Stimulated activated CD4-positive, alpha-beta T cell treated with anti-CD3 and anti-CD28 coated beads, Interleukin-1b, Interleukin-23, amount 100 ng/mL, for 4 hours (primary cell): ENCODE measurements around the gene GART.

ENCODE experiments used
- DNase-seq, 2 donors: peaks; one replicate each; pipeline ENCODE4 v3.0.0-alpha.2; 2020; ENCODE audit warnings: low read depth in 2 of 2

Gene GART

DNA sequence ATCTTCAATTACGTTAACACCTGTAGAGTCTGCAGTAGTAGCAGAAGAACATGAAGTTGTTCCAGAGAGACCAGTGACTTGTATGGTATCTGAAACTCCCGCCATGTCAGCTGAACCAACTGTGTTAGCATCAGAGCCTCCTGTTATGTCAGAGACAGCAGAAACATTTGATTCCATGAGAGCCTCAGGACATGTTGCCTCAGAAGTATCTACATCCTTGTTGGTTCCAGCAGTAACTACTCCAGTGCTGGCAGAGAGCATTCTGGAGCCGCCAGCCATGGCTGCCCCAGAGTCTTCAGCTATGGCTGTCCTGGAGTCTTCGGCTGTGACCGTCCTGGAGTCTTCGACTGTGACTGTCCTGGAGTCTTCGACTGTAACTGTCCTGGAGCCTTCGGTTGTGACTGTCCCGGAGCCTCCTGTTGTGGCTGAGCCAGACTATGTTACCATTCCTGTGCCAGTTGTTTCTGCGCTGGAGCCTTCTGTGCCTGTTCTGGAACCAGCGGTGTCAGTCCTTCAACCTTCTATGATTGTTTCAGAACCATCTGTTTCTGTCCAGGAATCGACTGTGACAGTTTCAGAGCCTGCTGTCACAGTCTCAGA lies 11.2 kb upstream of the GART start:
- no peak for DNase-seq

DNA sequence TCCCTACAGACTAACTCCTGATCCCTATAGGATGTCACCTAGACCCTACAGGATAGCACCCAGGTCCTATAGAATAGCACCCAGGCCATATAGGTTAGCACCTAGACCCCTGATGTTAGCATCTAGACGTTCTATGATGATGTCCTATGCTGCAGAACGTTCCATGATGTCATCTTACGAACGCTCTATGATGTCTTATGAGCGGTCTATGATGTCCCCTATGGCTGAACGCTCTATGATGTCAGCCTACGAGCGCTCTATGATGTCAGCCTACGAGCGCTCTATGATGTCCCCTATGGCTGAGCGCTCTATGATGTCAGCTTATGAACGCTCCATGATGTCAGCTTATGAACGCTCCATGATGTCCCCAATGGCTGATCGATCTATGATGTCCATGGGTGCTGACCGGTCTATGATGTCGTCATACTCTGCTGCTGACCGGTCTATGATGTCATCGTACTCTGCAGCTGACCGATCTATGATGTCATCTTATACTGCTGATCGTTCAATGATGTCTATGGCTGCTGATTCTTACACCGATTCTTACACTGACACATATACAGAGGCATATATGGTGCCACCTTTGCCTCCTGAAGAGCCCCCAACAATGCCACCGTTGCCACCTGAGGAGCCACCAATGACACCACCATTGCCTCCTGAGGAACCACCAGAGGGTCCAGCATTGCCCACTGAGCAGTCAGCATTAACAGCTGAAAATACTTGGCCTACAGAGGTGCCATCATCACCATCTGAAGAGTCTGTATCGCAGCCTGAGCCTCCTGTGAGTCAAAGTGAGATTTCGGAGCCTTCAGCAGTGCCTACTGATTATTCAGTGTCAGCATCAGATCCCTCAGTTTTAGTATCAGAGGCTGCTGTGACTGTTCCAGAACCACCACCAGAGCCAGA lies 10.4 kb upstream of the GART start:
- DNase-seq = no peak

DNA sequence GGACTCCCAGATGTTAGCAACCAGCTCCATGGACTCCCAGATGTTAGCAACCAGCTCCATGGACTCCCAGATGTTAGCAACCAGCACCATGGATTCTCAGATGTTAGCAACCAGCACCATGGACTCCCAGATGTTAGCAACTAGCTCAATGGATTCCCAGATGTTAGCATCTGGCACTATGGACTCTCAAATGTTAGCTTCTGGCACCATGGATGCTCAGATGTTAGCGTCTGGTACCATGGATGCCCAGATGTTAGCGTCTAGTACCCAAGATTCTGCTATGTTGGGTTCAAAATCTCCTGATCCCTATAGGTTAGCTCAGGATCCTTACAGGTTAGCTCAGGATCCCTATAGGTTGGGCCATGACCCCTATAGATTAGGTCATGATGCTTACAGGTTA lies 9.7 kb upstream of the GART start:
- DNase-seq = no peak

DNA sequence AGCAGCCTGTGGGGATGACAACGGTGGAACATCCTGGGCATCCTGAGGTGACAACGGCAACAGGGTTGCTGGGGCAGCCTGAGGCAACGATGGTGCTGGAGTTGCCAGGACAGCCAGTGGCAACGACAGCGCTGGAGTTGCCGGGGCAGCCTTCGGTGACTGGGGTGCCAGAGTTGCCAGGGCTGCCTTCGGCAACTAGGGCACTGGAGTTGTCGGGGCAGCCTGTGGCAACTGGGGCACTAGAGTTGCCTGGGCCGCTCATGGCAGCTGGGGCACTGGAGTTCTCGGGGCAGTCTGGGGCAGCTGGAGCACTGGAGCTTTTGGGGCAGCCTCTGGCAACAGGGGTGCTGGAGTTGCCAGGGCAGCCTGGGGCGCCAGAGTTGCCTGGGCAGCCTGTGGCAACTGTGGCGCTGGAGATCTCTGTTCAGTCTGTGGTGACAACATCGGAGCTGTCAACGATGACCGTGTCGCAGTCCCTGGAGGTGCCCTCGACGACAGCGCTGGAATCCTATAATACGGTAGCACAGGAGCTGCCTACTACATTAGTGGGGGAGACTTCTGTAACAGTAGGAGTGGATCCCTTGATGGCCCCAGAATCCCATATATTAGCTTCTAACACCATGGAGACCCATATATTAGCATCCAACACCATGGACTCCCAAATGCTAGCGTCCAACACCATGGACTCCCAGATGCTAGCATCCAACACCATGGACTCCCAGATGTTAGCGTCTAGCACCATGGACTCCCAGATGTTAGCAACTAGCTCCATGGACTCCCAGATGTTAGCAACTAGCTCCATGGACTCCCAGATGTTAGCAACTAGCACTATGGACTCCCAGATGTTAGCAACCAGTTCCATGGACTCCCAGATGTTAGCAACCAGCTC lies 9.1 kb upstream of the GART start:
- DNase-seq = no peak

DNA sequence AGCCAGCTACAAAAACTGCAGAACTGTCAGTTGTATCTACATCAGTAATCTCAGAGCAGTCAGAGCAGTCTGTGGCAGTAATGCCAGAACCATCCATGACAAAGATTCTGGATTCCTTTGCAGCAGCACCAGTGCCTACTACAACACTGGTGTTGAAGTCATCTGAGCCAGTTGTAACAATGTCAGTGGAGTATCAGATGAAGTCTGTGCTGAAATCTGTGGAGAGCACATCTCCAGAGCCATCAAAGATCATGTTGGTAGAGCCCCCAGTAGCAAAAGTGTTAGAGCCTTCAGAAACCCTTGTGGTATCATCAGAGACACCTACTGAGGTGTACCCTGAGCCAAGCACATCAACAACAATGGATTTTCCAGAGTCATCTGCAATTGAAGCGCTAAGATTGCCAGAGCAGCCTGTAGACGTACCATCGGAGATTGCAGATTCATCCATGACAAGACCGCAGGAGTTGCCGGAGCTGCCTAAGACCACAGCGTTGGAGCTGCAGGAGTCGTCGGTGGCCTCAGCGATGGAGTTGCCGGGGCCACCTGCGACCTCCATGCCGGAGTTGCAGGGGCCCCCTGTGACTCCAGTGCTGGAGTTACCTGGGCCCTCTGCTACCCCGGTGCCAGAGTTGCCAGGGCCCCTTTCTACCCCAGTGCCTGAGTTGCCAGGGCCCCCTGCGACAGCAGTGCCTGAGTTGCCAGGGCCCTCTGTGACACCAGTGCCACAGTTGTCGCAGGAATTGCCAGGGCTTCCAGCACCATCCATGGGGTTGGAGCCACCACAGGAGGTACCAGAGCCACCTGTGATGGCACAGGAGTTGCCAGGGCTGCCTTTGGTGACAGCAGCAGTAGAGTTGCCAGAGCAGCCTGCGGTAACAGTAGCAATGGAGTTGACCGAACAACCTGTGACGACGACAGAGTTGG lies 8.2 kb upstream of the GART start:
- DNase-seq = no peak

DNA sequence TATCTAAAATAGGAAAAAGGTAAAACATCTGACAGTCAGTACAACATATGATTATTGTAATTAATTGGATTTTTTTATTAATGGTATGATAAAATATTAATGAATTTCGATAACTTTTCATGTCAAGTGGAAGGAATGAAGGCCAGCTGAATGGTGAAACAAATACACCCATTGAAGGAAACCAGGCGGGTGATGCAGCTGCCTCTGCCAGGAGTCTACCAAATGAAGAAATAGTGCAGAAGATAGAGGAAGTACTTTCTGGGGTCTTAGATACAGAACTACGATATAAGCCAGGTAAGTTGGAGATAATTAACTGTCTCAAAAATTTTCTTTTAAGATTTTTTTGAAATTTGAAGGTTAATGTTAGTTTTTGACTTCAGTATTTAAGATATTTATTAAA lies 4.2 kb upstream of the GART start:
- no peak for DNase-seq

DNA sequence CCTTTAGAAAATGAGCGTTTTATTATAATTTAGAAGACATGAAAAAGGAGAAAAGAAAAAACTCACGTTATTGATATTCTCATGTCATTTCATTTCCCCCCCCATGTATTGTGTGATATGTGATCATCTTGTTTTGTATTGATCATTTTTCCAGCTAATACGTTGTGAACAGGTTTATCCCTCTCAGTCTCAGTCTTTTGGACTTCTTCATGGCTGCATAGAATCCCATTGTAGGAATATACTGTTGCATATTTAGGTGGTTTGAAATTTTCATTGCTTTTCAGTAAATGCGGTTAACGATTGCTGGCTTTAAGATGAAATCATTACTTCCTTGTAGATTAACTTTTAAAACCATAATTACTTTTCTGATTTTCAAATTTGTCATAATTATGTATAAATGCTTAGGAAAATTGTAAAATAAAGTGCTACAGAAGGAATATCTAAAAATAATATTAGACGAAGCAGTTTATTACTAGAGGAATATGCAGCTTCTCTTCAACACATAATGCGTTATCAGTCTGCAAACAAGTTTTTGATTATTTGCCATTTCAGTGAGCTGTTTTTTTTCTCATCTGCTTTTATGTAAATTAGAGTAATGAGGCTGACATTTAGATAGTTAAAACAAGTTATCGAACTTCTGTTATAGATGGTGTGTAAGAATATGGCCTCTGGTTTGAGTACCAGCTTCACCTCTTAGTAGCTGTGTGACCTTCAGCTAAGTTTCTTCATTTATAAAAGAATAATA lies 2.7 kb upstream of the GART start:
- DNase-seq = no peak

DNA sequence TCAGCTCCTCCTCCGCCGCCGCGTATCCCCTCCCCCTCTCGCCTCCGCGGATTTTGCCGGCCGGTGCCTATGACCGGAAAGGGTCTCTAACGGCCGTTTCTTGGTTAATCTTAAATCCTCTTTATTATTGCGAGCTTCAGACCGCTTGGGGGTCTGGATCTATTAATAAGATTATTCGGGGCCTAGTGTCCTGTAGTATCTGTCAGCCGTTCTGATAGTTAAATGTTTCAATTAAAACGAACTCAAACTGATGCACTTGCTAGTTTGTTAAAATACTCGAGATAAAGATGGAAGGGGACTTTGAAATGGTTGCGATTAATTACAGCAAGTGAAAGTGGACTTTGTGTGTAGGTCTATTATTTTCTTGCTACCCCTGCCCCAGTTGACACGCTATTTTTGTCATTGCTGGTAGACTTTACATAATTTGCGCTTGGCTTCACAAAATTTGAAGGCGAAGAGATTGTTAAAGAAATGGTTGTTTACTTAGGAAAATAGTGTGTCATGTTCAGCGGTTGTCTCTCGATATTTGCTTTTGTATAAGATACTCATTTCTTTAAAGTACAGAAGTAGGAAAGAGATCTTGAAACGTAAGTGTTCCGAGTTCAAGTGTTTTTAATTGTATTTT lies 1.7 kb upstream of the GART start:
- DNase-seq = peak; percentile 34 to 63

DNA sequence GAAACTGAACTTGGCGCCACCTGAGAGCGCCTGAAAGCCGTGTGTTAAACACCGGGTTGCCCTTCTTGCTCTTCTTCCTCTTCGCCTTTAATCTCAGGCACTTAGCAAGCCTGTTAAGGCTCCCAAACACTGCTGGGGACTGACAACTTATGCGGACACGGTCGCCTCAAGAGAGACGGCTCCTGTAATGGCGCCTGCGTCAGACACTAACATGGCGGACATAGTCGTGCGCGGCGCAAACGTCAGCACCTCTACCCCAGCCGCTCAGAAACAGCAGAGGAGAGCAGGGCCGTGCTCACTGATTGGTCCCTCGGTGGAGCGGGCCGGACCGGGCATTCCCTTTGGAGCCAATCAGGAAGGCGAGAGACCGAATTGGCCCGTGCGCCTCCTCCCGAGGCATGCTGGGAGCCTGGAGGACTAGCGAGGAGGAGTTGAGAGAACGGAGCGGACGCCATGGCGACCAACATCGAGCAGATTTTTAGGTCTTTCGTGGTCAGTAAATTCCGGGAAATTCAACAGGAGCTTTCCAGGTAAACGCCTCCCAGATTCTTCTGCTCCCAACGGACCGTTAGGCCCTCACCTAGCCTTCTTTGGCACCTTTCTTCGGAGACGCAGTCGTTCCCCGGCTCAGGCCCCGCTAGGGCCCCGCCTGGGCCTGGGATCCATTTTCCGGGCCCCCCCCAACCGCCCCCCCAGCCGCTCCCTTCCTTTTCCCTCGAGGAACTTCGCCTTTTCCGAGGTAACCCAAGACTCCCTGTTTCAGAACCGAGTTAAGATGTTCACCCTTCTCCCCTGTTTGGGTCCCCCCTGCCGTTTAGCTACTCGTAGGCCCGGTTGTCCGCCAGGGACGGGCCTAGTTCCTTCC lies 955 bp upstream of the GART start, which contains the start of gene SON:
SON (plus strand) TSS at position 399 of the 865 bp plus-strand sequence; CDS start at position 454, 55 bp downstream.
- DNase-seq = peak; percentile 91 to 94

DNA sequence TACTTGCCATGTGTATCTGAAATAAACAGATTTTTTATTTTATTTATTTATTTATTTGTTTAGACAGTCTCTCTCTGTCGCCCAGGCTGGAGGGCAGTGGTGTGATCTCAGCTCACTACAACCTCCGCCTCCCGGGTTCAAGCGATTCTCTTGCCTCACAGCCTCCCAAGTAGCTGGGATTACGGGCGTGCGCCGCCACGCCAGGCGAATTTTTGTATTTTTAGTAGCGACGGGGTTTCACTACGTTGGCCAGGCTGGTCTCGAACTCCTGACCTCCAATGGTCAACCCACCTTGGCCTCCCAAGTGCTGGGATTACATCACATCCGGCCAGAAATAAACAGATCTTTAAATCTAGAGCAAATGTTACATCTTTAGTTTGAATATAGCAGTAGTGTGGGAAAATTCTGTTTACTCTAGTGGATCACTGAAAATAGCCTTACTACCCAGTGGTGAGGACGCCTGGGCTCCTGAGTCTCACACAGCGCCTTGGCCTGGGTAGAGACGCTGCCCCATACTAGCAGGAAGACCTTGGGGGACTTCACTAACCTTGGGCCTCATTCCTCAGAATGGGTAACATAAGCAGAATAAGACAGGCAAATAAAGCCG lies 709 bp downstream of the GART start:
- DNase-seq = no peak

DNA sequence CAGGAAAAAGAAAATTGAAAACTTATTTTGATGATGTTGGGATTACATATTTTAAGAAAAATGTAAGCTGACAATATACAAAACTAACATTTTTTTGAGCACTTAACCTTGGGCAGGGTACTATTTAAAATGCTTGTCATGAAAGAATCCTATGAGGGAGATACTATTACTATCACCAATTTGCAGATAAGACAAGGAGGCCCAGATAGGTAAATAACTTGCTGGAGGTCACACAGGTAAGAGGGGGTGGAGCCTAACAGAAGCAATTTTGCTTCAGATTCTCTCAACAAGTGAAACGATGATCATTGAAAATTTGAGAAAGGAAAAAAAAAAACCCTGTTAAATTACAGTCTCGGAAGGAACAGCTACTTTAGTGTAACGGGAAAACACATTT lies 1.2 kb downstream of the GART start:
- no peak for DNase-seq

DNA sequence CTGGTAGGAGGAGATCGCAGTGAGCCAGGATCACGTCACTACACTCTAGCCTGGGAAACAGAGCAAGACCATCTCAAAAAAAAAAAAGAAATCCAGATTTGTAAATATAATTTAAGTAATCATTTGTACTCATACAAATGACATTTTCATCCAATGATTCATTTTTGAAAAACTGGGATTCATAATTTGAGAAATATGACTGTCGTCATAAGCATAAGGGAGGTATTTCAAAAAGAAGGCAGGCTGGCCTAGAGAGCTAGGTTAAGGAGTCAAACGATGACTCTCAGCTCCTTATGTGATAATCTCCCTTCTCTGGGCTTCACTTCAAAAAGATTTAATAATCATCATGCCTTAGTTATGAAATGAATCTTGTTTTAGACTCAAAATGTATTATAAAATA lies 2.3 kb downstream of the GART start:
- DNase-seq = no peak

DNA sequence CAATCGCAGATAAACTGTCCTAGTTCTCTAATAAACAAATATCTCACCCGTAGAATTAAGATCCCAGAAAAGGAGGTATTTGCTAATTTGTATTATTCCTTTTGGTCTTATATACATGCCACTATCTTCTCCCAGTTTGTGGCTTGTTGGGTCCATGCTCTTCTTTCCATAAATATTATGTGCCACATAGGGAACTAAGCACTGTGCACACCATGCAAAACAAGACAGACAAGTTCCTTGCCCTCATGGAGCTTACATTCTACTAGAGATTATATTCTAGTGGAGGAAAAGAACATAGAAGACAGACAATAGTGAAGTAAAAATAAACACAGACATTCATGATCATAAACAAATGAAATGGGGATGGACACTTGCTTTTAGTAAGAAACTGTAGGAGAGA lies 4.7 kb downstream of the GART start:
- no peak for DNase-seq

DNA sequence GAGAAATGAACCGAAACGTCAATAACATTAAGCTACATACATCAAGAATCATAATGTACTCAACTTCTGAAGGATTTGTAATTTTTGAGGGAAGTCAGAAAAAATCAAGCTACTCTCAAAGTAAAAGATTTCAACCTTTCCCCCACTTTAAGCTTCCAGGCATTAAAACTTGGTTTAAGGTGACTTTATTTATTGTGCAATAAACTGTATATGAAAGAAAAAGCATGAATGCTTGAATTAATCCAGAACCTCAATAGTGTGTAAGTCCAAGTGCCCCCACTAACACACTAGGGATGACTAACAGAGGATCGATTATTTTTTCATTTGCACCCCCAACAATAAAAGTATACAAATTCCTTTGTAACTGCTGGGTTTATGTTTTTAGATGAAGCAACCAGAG lies 10.9 kb downstream of the GART start:
- no peak for DNase-seq

DNA sequence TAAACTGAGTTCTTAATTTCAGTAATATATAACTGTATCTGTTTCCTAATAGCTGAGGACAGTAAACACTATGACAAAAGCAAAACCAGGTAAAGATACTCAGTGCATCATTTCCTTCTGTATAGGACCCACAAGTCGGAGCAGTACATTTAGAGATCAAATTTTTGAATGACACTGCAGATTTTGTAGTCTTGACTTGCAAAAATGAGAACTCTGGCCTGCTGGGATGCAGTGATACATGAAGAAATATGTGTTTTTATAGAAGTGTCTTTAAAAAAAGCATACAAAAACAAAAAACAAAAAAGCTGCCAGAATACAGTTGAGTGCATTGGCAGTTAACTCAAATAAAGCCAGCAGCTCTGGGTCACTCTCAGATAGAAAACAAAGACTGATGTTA lies 19.0 kb downstream of the GART start:
- no peak for DNase-seq

DNA sequence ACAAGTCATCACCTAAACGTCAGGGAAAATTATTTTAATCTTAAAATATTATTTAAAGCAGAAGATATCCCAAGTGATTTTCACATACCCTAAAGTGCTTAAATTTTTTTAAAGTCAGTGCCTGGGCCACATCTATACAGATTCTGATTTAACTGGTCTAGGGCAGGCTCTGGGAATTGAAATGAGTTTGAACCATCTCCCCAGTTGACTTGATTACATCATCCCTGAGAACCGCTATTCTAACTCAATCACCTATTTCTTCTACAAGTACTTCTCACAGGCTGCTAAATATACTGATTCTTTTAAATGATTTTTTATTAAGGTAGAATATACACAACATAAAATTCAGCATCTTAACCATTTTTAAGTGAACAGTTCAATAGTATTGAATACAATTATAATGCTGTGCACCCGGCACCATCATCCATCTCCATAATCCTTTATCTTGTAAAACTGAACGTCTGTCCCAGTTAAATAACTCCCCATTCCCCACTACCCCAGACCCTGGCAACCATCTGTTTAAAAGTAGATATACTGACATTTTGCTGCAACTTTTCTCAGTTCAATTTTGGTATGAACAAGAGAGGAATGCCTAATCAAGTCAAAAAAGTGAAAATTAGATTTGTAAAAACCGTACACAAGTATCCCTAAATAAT lies 19.5 kb downstream of the GART start:
- no peak for DNase-seq

DNA sequence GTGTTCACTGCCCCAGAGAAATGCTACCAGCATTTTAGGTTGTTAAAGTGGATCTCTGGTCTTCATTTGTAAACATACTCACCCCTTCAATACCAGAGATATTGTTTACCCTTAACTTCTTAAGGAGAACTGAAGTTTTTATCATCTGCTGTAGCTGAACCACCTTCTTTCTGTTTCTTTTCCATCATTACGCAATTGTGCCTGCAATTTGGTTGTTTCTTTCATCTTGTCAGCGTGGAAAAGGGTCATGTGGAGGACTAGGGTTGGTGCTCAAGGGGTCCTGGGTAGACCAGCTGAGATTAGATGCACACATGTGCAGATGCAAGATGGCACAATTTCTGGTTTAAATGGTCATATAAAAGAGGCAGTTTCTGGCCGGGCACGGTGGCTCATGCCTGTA lies 23.0 kb downstream of the GART start:
- DNase-seq = no peak

DNA sequence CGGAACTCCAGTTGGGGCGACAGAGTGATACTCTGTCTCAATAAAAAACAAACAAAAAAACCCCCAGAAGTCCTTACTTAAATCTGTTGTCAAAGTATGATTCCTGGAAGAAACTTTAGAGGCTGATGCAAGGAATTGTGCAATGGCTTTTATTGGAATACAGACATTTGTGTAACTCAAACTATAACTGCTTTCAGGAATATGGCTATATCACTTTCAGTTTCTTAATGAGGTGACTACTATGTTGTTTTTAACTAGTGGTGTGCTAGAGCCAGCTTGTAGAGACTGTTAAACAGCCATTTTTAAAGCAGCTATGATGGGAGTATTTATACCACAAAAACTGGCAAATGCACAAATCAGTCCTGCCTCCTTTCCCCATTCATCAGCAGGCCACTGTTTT lies 27.7 kb downstream of the GART start:
- no peak for DNase-seq
